K562 (cell line): ENCODE measurements around the gene CD82. TPM values are rescaled to one million over a fixed set of nuclear protein-coding genes. Genes with fewer than 3 reads are reported as not detected.
A peak's percentile ranks its signal among the peaks of the same experiment; 100 is the strongest.

Source experiments
- ATAC-seq: fragments of 200-7000 bp; cut with Tn5 transposase; 3 replicates; pipeline ENCODE4 v1.9.1; 2020; ENCODE audit warnings: moderate library complexity
- BruUV-seq: library from RNA; stranded (reverse); fragments of 400-500 nt; replicated peaks from 2 replicates; lab custom pipeline; 2021; lab: Mats Ljungman, UMichigan
- CTCF ChIA-PET: fragments of 300-600 bp; formaldehyde crosslinking; extraction: SDS; loops from one replicate; lab custom pipeline; 2021; ENCODE audit warnings: low intra/inter-chr PET ratio; lab: Yijun Ruan, JAX
- POLR2A ChIA-PET: fragments of 300-600, 350-650 bp; sonication (Branson Sonifier 250); formaldehyde crosslinking; extraction: SDS; loops from one replicate; lab custom pipeline; 2021; ENCODE audit warnings: antibody characterized with exemption, inconsistent platforms; lab: Yijun Ruan, JAX
- DNase-seq, 4 experiments: peaks; one replicate each; pipeline versions ENCODE4 v3.0.0 to v3.0.0-alpha.2; 2011 to 2018; ENCODE audit warnings: low spot score in 3 of 4, mixed read lengths in 3 of 4; ENCODE audit errors: extremely low read depth in 1 of 4
- FAIRE-seq: peaks from 2 replicates; lab custom pipeline; 2011; peaks lifted over from hg19 to GRCh38; lab: Jason Lieb, UNC
- H2AFZ ChIP-seq: 2 replicates; pipeline ENCODE4 v1.6.0; 2011; ENCODE audit warnings: low read depth, low read length, control low read depth, inconsistent platforms
- H3K27ac ChIP-seq: fragments of 200-600 bp; 3 replicates; pipeline ENCODE4 v1.8.0; 2011; ENCODE audit warnings: low read depth, mild to moderate bottlenecking, control low read depth, inconsistent platforms, low read length, moderate library complexity, mixed read lengths; ENCODE audit errors: extremely low read depth
- H3K27me3 ChIP-seq, 2 experiments: fragments of 300-600 bp in 1 of 2; 2 replicates in 1 of 2; 3 replicates in 1 of 2; pipeline versions ENCODE4 v1.6.0 to v1.8.0; 2011; ENCODE audit warnings: inconsistent platforms in 2 of 2, low read length in 2 of 2, mild to moderate bottlenecking in 1 of 2, mixed read lengths in 1 of 2, moderate library complexity in 1 of 2; ENCODE audit not compliant: control insufficient read depth in 2 of 2, insufficient read depth in 2 of 2
- H3K36me3 ChIP-seq: fragments of 300-600 bp; 3 replicates; pipeline ENCODE4 v1.8.0; 2011; ENCODE audit warnings: mild to moderate bottlenecking, low read length, inconsistent platforms; ENCODE audit not compliant: control insufficient read depth, insufficient read depth
- H3K4me1 ChIP-seq, 2 experiments: fragments of 200-600 bp in 1 of 2; replicated peaks in 1 of 2; 2 replicates in 1 of 2; 3 replicates in 1 of 2; pipeline versions ENCODE4 v1.5.1 to v1.8.0; 2011; ENCODE audit warnings: inconsistent platforms in 2 of 2, low read length in 2 of 2, mild to moderate bottlenecking in 1 of 2, mixed read lengths in 1 of 2, moderate library complexity in 1 of 2; ENCODE audit not compliant: control insufficient read depth in 2 of 2, insufficient read depth in 2 of 2
- H3K4me2 ChIP-seq: 2 replicates; pipeline ENCODE4 v1.6.1; 2011; ENCODE audit warnings: low read length, control low read depth, inconsistent platforms, mixed read lengths; ENCODE audit not compliant: insufficient read depth
- H3K4me3 ChIP-seq: fragments of 200-600 bp; sonication (generic), shearing (Covaris generic); 2 replicates; pipeline ENCODE4 v1.5.1; 2016; ENCODE audit warnings: control low read depth, inconsistent platforms
- H3K79me2 ChIP-seq: fragments of 200-600 bp; 3 replicates; pipeline ENCODE4 v1.8.0; 2011; ENCODE audit warnings: low read length, inconsistent platforms; ENCODE audit not compliant: control insufficient read depth, insufficient read depth
- H3K9ac ChIP-seq, 2 experiments: 2 replicates each; pipeline versions ENCODE4 v1.6.0 to v1.6.1; 2011; ENCODE audit warnings: low read depth in 2 of 2, low read length in 2 of 2, control low read depth in 1 of 2, inconsistent platforms in 1 of 2, mild to moderate bottlenecking in 1 of 2, mixed read lengths in 1 of 2; ENCODE audit not compliant: insufficient read depth in 1 of 2
- H3K9me1 ChIP-seq: one replicate; pipeline ENCODE4 v1.6.0; 2011; ENCODE audit warnings: inconsistent platforms, mild to moderate bottlenecking, low read length, moderate library complexity; ENCODE audit not compliant: control insufficient read depth, insufficient read depth
- H3K9me3 ChIP-seq: replicated peaks from 2 replicates; pipeline ENCODE4 v1.5.1; 2011; ENCODE audit warnings: low read depth, low read length, inconsistent platforms; ENCODE audit not compliant: control insufficient read depth, insufficient read depth
- H4K20me1 ChIP-seq: replicated peaks from 2 replicates; pipeline ENCODE4 v1.6.1; 2011; ENCODE audit warnings: low read length, inconsistent platforms, mixed read lengths; ENCODE audit not compliant: control insufficient read depth, insufficient read depth
- CREBBP ChIP-seq: IDR thresholded peaks from one replicate; pipeline ENCODE4 v1.6.1; 2012; ENCODE audit warnings: low read depth, mild to moderate bottlenecking, control low read depth, inconsistent platforms, low read length
- MCM3 ChIP-seq: fragments of 450-650 bp; IDR thresholded peaks from 2 replicates; pipeline ENCODE4 v1.6.1; 2016
- RB1 ChIP-seq: fragments of 450-650 bp; IDR thresholded peaks from 2 replicates; pipeline ENCODE4 v1.6.1; 2017; ENCODE audit warnings: low read depth, mild to moderate bottlenecking
- ZNF316 ChIP-seq: fragments of 450-650 bp; IDR thresholded peaks from 2 replicates; pipeline ENCODE4 v1.6.1; 2016
- ZNF764 ChIP-seq: fragments of 250-450 bp; sonication (Bioruptor Pico); IDR thresholded peaks from 2 replicates; pipeline ENCODE4 v1.4.0; 2020; ENCODE audit warnings: low read depth, mild to moderate bottlenecking, moderate library complexity
- WGBS: fragments of 100-300 bp; shearing (Covaris generic); methylation state at CpG from one replicate; pipeline ENCODE4 v1.1.6; 2016; ENCODE audit warnings: low coverage, mixed read lengths; ENCODE audit not compliant: insufficient coverage; ENCODE audit errors: missing lambda C conversion rate; 5-methylcytosine and 5-hydroxymethylcytosine counted together
- in situ Hi-C: fragments of 300-500 bp; cut with MboI; formaldehyde crosslinking; loops from 4 replicates; pipeline ENCODE4 v1.15.0; 2018; ENCODE audit warnings: inconsistent platforms, mixed read lengths
- intact Hi-C: fragments of 100-400 bp; cut with micrococcal nuclease; formaldehyde crosslinking; loops from 2 replicates; pipeline ENCODE4 v1.14.2; 2022
- polyA plus RNA-seq, 8 experiments: library from polyadenylated mRNA; depleted of rRNA in 4 of 8; stranded (reverse) in 5 of 8; unstranded in 3 of 8; fragments of >200 nt; fragmentation: Nextera tagmentation in 2 of 8; fragmentation: Illumina TruSeq in 1 of 8; extraction: Ambion mirVana in 2 of 8; extraction: Trizol in 1 of 8; gene quantifications; 2 replicates each; pipeline versions ENCODE4 v1.2.1 to v1.2.3, GENCODE V29; 2011 to 2014; ENCODE audit warnings: inconsistent platforms in 1 of 8, missing spikeins in 1 of 8
- total RNA-seq, 7 experiments: library from RNA; depleted of rRNA in 6 of 7; stranded (reverse); fragments of >200 nt in 6 of 7; fragmentation: Illumina TruSeq in 2 of 7; extraction: Trizol in 2 of 7; gene quantifications; 2 replicates each; pipeline versions ENCODE4 v1.2.1 to v1.2.3, GENCODE V29; 2011 to 2021; ENCODE audit warnings: low replicate concordance in 1 of 7

CD82 gene
- total and polyA plus RNA-seq, 9 of the 15 experiments (the other 6 are each of a cell fraction or from before 2014, with no cell fraction given), result 0.27 to 9.4 (median 3.0) TPM

- in situ Hi-C loops, result no loop called here
- BruUV-seq, result no TSS peak
- Histone ChIP-seq H3K9me3 (no peaks in the 10 kb centered on the region), H3K9ac (peak overlapping the region in 1 of 2 experiments; percentile 53; a peak in 1 of 4 replicates), H3K4me3 (no peak overlapping the region), H3K4me1 (peaks cover 19 to 22% of the 10 kb centered on the region in 2 experiments; a peak in 4 of 5 replicates), H3K9me1 (no peaks in the 10 kb centered on the region), H3K27ac (no peak overlapping the region), H3K79me2 (no peaks in the 10 kb centered on the region), H2AFZ (peak overlapping the region; percentile 49; the same call in 1 of the 2 replicates), H3K27me3 (no peaks in the 10 kb centered on the region), H3K36me3 (no peaks in the 10 kb centered on the region), H4K20me1 (no peaks in the 10 kb centered on the region; the same call in 1 of the 2 replicates), H3K4me2 (no peak overlapping the region)
- TF ChIP-seq CREBBP (no peak), ZNF764 (CRISPR knock-in tag) (no peak), MCM3 (no peak), ZNF316 (peak; percentile 35; the same call in 1 of the 2 replicates), RB1 (no peak)
- ATAC-seq (peak; percentile 55), FAIRE-seq (no peak), DNase-seq (peak in 1 of 4 experiments; percentile 26)
- ChIA-PET CTCF (interaction anchor here (5.4 kb wide), 1 partner anchor 55 kb away, joined by 81 read pairs; no protein-coding TSS in a partner anchor), POLR2A (interaction anchor here (0.5 to 0.6 kb wide), 3 partner anchors 61 to 1264 kb away, joined by 3 read pairs; no protein-coding TSS in a partner anchor)
- WGBS, result 29% methylated on average over 6 of the region's 6 CpGs
- intact Hi-C loops, result loop anchor here (10.0 kb wide), 1 partner anchor 478 kb away; no protein-coding TSS in a partner anchor
These were observed 47.7 kb downstream of the CD82 start for GRCh38 chr11:44613153-44613552.
